Measurements from ENCODE around the gene RICTOR.
A peak's percentile ranks its signal among the peaks of the same experiment; 100 is the strongest.

RICTOR gene

GRCh38 chr5:38938424-38938823 lies 135.8 kb downstream of the RICTOR start:
- no peak for DNase-seq (ENCODE audit: low read depth in 2 of 2, low spot score in 1 of 2)

- no peak for DNase-seq (ENCODE audit: low read depth in 2 of 2, low spot score in 1 of 2)
Measured at GRCh38 chr5:38936269-38936668, 137.9 kb downstream of the RICTOR start.

- DNase-seq (ENCODE audit: low read depth in 2 of 2, low spot score in 1 of 2) = no peak
Measured at GRCh38 chr5:38935437-38935836, 138.8 kb downstream of the RICTOR start.

- DNase-seq (ENCODE audit: low read depth in 2 of 2, low spot score in 1 of 2) = no peak
Measured at GRCh38 chr5:38932854-38933408, 141.3 kb downstream of the RICTOR start.

- DNase-seq (ENCODE audit: low read depth in 2 of 2, low spot score in 1 of 2) = no peak
Measured at GRCh38 chr5:38931731-38932130, 142.5 kb downstream of the RICTOR start.

GRCh38 chr5:38929838-38930237 lies 144.4 kb downstream of the RICTOR start:
- DNase-seq (ENCODE audit: low read depth in 2 of 2, low spot score in 1 of 2) = no peak

GRCh38 chr5:38927470-38927869 lies 146.7 kb downstream of the RICTOR start:
- DNase-seq (ENCODE audit: low read depth in 2 of 2, low spot score in 1 of 2) = no peak

- no peak for DNase-seq (ENCODE audit: low read depth in 2 of 2, low spot score in 1 of 2)
Measured at GRCh38 chr5:38926121-38926520, 148.1 kb downstream of the RICTOR start.

- no peak for DNase-seq (ENCODE audit: low read depth in 2 of 2, low spot score in 1 of 2)
Measured at GRCh38 chr5:38925154-38925925, 148.9 kb downstream of the RICTOR start.

- DNase-seq (ENCODE audit: low read depth in 2 of 2, low spot score in 1 of 2) = no peak
Measured at GRCh38 chr5:38923661-38924451, 150.3 kb downstream of the RICTOR start.

- peak in 1 of 2 donors; percentile 12 for DNase-seq (ENCODE audit: low read depth in 2 of 2, low spot score in 1 of 2)
Measured at GRCh38 chr5:38922199-38922598, 152.0 kb downstream of the RICTOR start.

- no peak for DNase-seq (ENCODE audit: low read depth in 2 of 2, low spot score in 1 of 2)
Measured at GRCh38 chr5:38921174-38921573, 153.0 kb downstream of the RICTOR start.

GRCh38 chr5:38916802-38917201 lies 157.4 kb downstream of the RICTOR start:
- no peak for DNase-seq (ENCODE audit: low read depth in 2 of 2, low spot score in 1 of 2)

GRCh38 chr5:38913714-38914113 lies 160.5 kb downstream of the RICTOR start:
- DNase-seq (ENCODE audit: low read depth in 2 of 2, low spot score in 1 of 2) = no peak

GRCh38 chr5:38911933-38912332 lies 162.3 kb downstream of the RICTOR start:
- DNase-seq (ENCODE audit: low read depth in 2 of 2, low spot score in 1 of 2) = no peak

GRCh38 chr5:38906503-38906902 lies 167.7 kb downstream of the RICTOR start:
- no peak for DNase-seq (ENCODE audit: low read depth in 2 of 2, low spot score in 1 of 2)

GRCh38 chr5:38905516-38905915 lies 168.7 kb downstream of the RICTOR start:
- no peak for DNase-seq (ENCODE audit: low read depth in 2 of 2, low spot score in 1 of 2)

- DNase-seq (ENCODE audit: low read depth in 2 of 2, low spot score in 1 of 2) = no peak
Measured at GRCh38 chr5:38899936-38900335, 174.3 kb downstream of the RICTOR start.

- DNase-seq (ENCODE audit: low read depth in 2 of 2, low spot score in 1 of 2) = no peak
Measured at GRCh38 chr5:38896760-38897159, 177.4 kb downstream of the RICTOR start.

- no peak for DNase-seq (ENCODE audit: low read depth in 2 of 2, low spot score in 1 of 2)
Measured at GRCh38 chr5:38892363-38892762, 181.8 kb downstream of the RICTOR start.

GRCh38 chr5:38891563-38891962 lies 182.6 kb downstream of the RICTOR start:
- DNase-seq (ENCODE audit: low read depth in 2 of 2, low spot score in 1 of 2) = no peak

GRCh38 chr5:38889424-38889823 lies 184.8 kb downstream of the RICTOR start:
- no peak for DNase-seq (ENCODE audit: low read depth in 2 of 2, low spot score in 1 of 2)

Data from stimulated activated CD8-positive, alpha-beta memory T cell treated with anti-CD3 and anti-CD28 coated beads, Interleukin-4, amount 100 ng/mL, for 1 hour (primary cell).